ENCODE data around the gene CYS1. TPM values are rescaled to one million over a fixed set of nuclear protein-coding genes. Genes with fewer than 3 reads are reported as not detected.

CYS1 gene
- total and polyA plus RNA-seq, 2 donors (not counting 3 experiments of a cell fraction or from before 2014, with no cell fraction given) = not detected

- CTCF ChIA-PET = interaction anchor here (0.6 to 5.7 kb wide), 6 partner anchors 17 to 195 kb away, joined by 3 to 53 read pairs (median 3); no protein-coding TSS in a partner anchor
Observed at GRCh38 chr2:10008809-10009176, 71.4 kb downstream of the CYS1 start.

More at GRCh38 chr2:10008809-10009176, 71.4 kb downstream of the CYS1 start:
- Histone ChIP-seq H3K9ac (replicated peaks; ENCODE audit: extremely low read depth, insufficient read depth, low read length) (no peak overlapping the region), H4K20me1 (replicated peaks; ENCODE audit: control insufficient read depth, extremely low read depth, insufficient read depth, low read length) (no peaks in the 10 kb centered on the region), H2AFZ (ENCODE audit: low read depth, low read length) (no peak overlapping the region), H3K79me2 (ENCODE audit: control insufficient read depth, insufficient read depth, low read length) (no peaks in the 10 kb centered on the region), H3K9me3 (replicated peaks; ENCODE audit: control insufficient read depth, insufficient read depth, low read length) (no peaks in the 10 kb centered on the region), H3K4me1 (ENCODE audit: control insufficient read depth, extremely low read depth, insufficient read depth, low read length) (no peaks in the 10 kb centered on the region), H3K4me3 (replicated peaks in 1 of 3; ENCODE audit: insufficient read depth in 1 of 3, low read depth in 1 of 3, low read length in 3 of 3) (no peak overlapping the region), H3K9me1 (replicated peaks; ENCODE audit: control insufficient read depth, extremely low read depth, insufficient read depth, low read length) (no peaks in the 10 kb centered on the region), H3K27me3 (ENCODE audit: control insufficient read depth in 2 of 2, insufficient read depth in 2 of 2, low read length in 2 of 2) (no peaks in the 10 kb centered on the region), H3K27ac (ENCODE audit: insufficient read depth, low read depth, low read length) (no peak overlapping the region), H3K36me3 (ENCODE audit: control insufficient read depth in 2 of 2, extremely low read depth in 1 of 2, insufficient read depth in 2 of 2, low read length in 2 of 2) (no peaks in the 10 kb centered on the region), H3K4me2 (ENCODE audit: insufficient read depth, low read length) (no peak overlapping the region)
- intact Hi-C loops (cut with micrococcal nuclease) (no loop called here), dilution Hi-C loops (cut with MboI; ENCODE audit: extremely low pct_ligation_motif_present, low sequenced_read_pairs) (no loop called here)
- POLR2A ChIA-PET = no interaction called here
- no TSS peak for BruUV-seq (replicated peaks)
- FAIRE-seq (no peak), DNase-seq (ENCODE audit: low read depth, low spot score) (no peak)
- TF ChIP-seq MYC (IDR thresholded peaks at IDR 0.05; ENCODE audit: low read depth, low read length) (no peak), FOS (IDR thresholded peaks at IDR 0.05; ENCODE audit: borderline replicate concordance, insufficient read depth, low read length) (no peak), CTCF (IDR thresholded peaks at IDR 0.05; ENCODE audit: extremely low read depth in 1 of 2, insufficient read depth in 1 of 2, low read depth in 1 of 2, low read length in 2 of 2) (no peak), EZH2 (IDR thresholded peaks at IDR 0.05; ENCODE audit: borderline replicate concordance, low read depth, low read length, severe bottlenecking) (no peak), GATA2 (IDR thresholded peaks at IDR 0.05; ENCODE audit: insufficient read depth, insufficient read length, low read depth, low read length) (no peak), JUN (IDR thresholded peaks at IDR 0.05; ENCODE audit: borderline replicate concordance, insufficient read depth, insufficient read length, low read depth) (no peak), POLR2A (IDR thresholded peaks at IDR 0.05; ENCODE audit: low read depth, low read length) (no peak), POLR2AphosphoS5 (IDR thresholded peaks at IDR 0.05; ENCODE audit: insufficient read depth, low read depth, low read length) (no peak)
- TF ChIP-seq, protein P1, sequence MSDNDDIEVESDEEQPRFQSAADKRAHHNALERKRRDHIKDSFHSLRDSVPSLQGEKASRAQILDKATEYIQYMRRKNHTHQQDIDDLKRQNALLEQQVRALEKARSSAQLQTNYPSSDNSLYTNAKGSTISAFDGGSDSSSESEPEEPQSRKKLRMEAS (IDR thresholded peaks at IDR 0.05; ENCODE audit: insufficient read depth, insufficient read length) = no peak

Measured in endothelial cell of umbilical vein (primary cell).